Measurements from ENCODE around the gene CLK2.
"Not testable (repeated sequence)": the region's sequence is repeated elsewhere in the genome, so short reads cannot be mapped to it uniquely, and the experiment has no call there.

Gene CLK2

GRCh38 chr1:155297384-155297783 is 24.1 kb upstream of the CLK2 start:
- no peak for DNase-seq (ENCODE audit: low read depth in 4 of 4, low spot score in 1 of 4)

DNA sequence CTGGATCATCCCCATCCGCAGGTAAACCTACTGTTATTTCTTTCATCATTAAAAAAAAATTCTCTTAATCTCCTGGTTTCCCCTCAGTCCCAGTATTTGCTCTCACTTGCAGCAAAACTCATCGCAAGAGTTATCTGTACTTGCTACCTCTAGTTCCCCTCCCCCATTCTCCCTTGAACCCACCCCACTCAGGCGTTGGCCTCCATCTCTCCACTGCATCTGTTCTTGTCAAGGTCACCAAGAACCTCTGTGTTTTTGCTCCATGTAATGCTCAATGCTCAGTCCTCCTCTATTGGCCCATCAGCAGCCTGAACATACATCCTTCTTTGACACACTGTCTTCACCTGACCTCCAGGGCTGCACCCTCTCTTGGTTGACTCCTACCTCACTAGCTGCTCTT is 23.4 kb upstream of the CLK2 start:
- no peak for DNase-seq (ENCODE audit: low read depth in 4 of 4, low spot score in 1 of 4)

DNA sequence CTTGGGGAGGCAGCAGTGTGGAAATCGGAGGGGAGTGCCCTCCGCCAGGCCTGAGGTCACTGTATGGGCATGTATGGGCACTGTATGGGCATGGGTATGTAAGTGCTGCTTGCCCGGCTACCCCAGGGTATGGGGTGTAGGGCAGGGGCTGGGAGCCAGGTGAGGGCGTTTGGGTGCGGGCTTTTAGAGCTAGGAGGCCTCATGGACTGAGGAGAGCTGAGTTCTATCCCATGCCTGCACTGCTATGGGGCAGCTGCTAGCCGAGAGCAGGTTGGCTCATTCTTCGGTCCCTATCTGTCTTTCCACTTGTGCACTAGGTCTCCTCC is 22.6 kb upstream of the CLK2 start:
- no peak for DNase-seq (ENCODE audit: low read depth in 4 of 4, low spot score in 1 of 4)

- no peak for DNase-seq (ENCODE audit: low read depth in 4 of 4, low spot score in 1 of 4)
Observed at GRCh38 chr1:155295183-155295941, 22.1 kb upstream of the CLK2 start.

GRCh38 chr1:155294520-155295182 is 21.3 kb upstream of the CLK2 start:
- no peak for DNase-seq (ENCODE audit: low read depth in 4 of 4, low spot score in 1 of 4)

DNA sequence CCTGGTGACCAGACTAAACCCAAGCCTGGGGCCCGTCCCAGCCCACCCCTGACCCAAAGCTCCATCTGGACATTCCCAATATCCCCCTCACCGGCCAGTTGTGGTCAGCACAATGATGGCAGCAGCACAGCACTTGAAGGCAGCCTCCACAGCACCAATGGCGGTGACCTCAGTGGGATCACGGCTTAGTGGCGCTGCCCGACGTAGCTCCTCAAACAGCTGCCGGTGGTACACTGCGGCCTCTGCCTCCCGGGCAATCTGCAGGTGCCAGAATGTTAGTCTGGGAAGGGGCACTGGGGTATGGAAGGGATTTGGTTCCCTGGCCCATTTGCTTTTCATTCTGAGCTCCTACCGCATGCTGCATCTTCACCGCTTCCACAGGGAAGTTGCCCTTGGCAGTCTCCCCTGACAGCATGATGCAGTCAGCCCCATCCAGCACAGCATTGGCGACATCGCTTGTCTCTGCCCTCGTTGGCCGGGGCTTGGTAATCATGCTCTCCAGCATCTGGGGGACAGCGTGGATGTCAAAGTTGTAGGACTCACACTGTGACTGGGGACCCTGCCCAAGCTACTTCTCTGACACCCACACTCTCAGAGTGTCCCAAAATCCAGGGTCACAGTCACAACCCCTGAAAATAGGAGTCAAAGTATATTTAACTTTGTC is 19.9 kb upstream of the CLK2 start:
- DNase-seq (ENCODE audit: low read depth in 4 of 4, low spot score in 1 of 4), result no peak

DNA sequence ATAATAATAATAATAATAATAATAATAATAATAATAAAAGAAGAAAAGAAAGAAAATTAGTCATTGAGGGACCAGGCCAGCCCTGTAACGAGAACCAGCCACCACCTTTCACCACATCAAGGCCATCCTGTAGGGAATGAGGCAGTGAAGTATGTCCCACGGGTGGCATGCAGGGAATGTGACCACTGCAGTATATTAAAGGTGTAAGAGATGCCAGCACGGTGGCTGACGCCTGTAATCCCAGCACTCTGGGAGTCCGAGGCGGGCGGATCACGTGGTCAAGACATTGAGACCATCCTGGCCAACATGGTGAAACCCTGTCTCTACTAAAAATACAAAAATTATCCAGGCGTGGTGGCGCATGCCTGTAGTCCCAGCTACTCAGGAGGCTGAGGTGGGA is 17.7 kb upstream of the CLK2 start:
- DNase-seq (ENCODE audit: low read depth in 4 of 4, low spot score in 1 of 4), result not testable (repeated sequence)

- DNase-seq (ENCODE audit: low read depth in 4 of 4, low spot score in 1 of 4), result no peak
Observed at GRCh38 chr1:155287987-155288543, 14.8 kb upstream of the CLK2 start.

- no peak for DNase-seq (ENCODE audit: low read depth in 4 of 4, low spot score in 1 of 4)
Observed at GRCh38 chr1:155286544-155286943, 13.2 kb upstream of the CLK2 start.

GRCh38 chr1:155285631-155286044 is 12.3 kb upstream of the CLK2 start:
- no peak for DNase-seq (ENCODE audit: low read depth in 4 of 4, low spot score in 1 of 4)

- DNase-seq (ENCODE audit: low read depth in 4 of 4, low spot score in 1 of 4), result no peak
Observed at GRCh38 chr1:155285063-155285462, 11.8 kb upstream of the CLK2 start.

GRCh38 chr1:155284476-155284875 is 11.2 kb upstream of the CLK2 start:
- DNase-seq (ENCODE audit: low read depth in 4 of 4, low spot score in 1 of 4), result no peak

DNA sequence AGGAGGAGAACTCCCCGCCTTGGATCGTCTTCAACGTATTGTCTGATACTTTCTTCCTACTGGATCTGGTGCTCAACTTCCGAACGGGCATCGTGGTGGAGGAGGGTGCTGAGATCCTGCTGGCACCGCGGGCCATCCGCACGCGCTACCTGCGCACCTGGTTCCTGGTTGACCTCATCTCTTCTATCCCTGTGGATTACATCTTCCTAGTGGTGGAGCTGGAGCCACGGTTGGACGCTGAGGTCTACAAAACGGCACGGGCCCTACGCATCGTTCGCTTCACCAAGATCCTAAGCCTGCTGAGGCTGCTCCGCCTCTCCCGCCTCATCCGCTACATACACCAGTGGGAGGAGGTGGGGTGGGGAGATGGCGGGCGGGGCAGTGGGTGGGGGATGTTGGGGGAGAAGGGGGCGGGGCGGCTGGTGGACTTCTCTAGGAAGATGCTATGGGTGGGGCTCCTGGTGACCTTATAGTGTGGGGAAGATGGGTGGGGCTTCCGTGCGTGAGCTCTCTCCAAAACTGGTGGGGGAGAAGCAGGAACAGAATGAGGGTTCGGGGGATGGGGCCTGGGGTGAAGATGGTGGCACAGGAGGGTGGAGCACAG is 9.3 kb upstream of the CLK2 start:
- DNase-seq (ENCODE audit: low read depth in 4 of 4, low spot score in 1 of 4), result no peak

GRCh38 chr1:155279268-155279667 is 6.0 kb upstream of the CLK2 start:
- no peak for DNase-seq (ENCODE audit: low read depth in 4 of 4, low spot score in 1 of 4)

DNA sequence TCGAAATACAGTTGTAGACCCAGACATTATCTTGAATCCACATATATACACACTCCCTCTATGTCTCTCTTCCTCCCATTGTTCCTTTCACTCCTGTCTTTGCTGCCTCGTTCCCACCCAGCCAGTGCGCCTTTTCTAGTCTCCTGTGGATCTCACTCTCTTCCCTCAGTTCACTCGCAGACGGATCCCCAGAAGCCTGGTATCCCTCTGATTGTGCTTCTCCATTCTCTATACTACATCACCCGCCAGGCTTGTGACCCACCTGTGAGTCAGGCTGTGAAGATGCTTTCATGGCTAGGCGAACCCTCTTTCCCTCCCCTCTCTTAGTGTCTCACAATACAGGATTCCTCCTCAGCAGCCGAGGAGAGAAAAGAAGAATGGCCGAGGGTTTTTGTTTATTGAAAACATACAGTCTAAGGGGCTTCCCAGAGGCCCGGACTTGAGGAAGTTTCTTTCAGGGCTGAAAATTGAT is 5.4 kb upstream of the CLK2 start:
- DNase-seq (ENCODE audit: low read depth in 4 of 4, low spot score in 1 of 4), result no peak

- peak in 3 of 4 experiments; percentile 51 to 67 (median 52) for DNase-seq (ENCODE audit: low read depth in 4 of 4, low spot score in 1 of 4)
Observed at GRCh38 chr1:155277902-155278688, 4.8 kb upstream of the CLK2 start.

DNA sequence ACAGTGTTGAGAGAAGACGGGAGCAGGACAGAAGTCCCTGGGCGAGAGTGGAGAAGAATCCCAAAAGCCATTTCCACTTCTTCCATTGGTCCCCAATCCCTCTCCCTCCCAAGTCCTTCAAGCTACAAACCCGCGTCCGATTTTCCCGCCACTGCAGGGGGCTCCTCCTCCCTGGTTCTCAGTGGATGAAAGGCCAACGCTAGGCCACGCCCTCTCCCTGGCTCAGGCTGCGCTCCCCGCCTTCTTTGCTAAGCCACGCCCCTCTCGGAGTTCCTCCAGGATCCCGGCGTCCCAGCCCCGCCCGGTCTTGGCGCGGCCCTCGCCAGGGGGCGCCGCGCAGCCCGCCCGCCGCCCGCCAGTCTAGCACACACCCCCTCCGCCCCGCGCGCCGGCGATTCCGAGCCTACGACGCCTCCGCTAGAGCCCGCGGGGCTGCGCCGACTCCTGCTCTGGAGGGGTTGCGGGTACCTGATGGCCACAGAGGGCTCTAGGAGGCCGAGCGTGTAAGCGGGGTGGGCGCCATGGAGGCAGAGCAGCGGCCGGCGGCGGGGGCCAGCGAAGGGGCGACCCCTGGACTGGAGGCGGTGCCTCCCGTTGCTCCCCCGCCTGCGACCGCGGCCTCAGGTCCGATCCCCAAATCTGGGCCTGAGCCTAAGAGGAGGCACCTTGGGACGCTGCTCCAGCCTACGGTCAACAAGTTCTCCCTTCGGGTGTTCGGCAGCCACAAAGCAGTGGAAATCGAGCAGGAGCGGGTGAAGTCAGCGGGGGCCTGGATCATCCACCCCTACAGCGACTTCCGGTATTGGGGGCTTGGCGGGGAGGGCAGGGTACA is 4.0 kb upstream of the CLK2 start, which contains the start of gene HCN3:
Gene HCN3, plus strand, starts transcription at position 394 of the 832 bp plus-strand sequence. Its CDS starts 128 bp downstream, at position 522.
- DNase-seq (ENCODE audit: low read depth in 4 of 4, low spot score in 1 of 4), result peak; percentile 92 to 98 (median 92)

DNA sequence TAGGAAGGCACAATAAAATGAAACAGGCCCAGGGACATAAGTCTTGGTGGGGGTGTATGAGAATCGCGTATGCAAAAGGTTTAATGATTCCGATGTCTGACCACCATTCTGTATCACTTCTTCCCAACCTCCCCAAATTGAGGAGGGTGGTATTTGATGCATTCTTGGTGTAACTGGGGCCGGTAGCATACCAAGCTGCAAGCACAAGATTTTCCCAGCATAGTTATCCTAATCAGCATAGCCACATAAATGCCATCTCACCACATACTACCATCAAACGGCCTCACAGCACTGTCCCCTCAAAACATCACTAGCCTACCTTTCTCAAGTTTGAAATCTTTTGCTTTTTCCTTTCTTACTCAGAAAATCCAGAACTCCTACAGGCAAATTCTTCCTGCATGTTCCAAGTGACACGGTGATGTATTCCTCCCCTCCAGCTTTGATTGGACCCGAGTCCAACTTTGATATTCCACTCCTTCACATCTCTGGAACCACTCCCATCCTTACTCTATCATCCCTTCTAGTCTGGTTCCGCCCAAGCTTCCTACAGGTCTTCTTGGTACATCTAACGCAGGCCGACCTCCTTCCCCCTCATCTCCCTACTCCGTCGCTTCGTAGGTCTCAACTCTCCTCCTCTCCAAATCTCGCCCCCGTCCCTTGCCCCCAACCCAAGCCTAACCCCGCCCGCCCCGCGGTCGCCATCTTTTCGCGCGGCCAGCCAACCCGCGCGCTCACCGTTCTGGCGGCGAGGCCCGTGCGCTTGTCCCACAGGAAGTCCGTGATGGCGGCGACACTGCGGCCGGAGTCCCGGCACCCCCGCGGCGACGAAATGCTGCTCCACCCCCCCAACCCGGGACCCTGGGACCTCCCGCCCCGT is 600 bp downstream of the CLK2 start:
- DNase-seq (ENCODE audit: low read depth in 4 of 4, low spot score in 1 of 4), result no peak

DNA sequence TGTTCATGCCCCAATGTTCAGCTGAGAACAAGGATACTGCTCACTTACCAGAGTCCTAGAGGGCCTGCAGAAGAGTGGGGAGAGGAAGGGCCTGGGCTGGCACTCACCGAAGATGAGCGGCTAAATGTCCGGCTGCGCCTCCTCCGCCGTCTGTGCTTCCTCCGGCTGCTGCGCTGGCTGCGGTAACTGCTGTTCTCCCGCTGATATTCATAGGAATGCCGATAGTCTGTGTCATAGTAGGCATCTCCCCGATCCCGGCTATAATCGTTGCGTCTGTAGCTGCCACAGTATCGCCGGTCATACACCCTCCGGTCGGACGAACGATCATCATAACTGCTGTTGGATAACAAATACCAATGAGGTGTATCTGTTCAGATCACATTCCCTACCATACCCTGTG is 3.9 kb downstream of the CLK2 start:
- no peak for DNase-seq (ENCODE audit: low read depth in 4 of 4, low spot score in 1 of 4)

All from stimulated activated CD4-positive, alpha-beta T cell treated with anti-CD3 and anti-CD28 coated beads, Interleukin-1b, Interleukin-23, amount 100 ng/mL, for 24 hours (primary cell).